ENCODE results near the gene ZNF799. TPM values are rescaled to one million over a fixed set of nuclear protein-coding genes. Genes with fewer than 3 reads are reported as not detected.
A peak's percentile ranks its signal among the peaks of the same experiment; 100 is the strongest.
"Not testable (repeated sequence)": the region's sequence is repeated elsewhere in the genome, so short reads cannot be mapped to it uniquely, and the experiment has no call there.

ZNF799 gene
- total RNA-seq, result 1 to 10 TPM; 3.3 to 3.6 TPM

- H3K27ac Mint-ChIP-seq, result peak within 1 kb of the TSS; percentile 56
- CTCF ChIA-PET, result interaction anchor here (0.6 kb wide), 1 partner anchor 230 kb away, joined by 4 read pairs; no protein-coding TSS in a partner anchor
- intact Hi-C loops (cut with micrococcal nuclease), result loop anchor here (1.0 to 5.0 kb wide), 4 partner anchors 40 to 94 kb away; partner anchors contain the start of genes ZNF443 and ZNF563
These were observed at the start of gene ZNF799 for GRCh38 chr19:12400633-12401502. Gene ZNF799, minus strand, starts transcription at chr19:12401271. Its CDS starts 201 bp downstream, at chr19:12401070.

GRCh38 chr19:12450844-12451243, 49.8 kb upstream of the ZNF799 start:
- Mint-ChIP-seq H3K27me3 (ENCODE audit: low read depth) (no peaks in the 10 kb centered on the region), H3K4me3 (no peak overlapping the region), H3K36me3 (ENCODE audit: low read depth) (peaks cover 12% of the 10 kb centered on the region), H3K4me1 (ENCODE audit: low read depth) (no peaks in the 10 kb centered on the region), H3K27ac (no peak overlapping the region), H3K9me3 (peaks cover 14% of the 10 kb centered on the region)
- CTCF ChIA-PET, result interaction anchor here (1.0 to 1.8 kb wide), 2 partner anchors 10 to 527 kb away, joined by 3 to 6 read pairs; partner anchors contain the start of gene ZNF443
- DNase-seq, result no peak
- intact Hi-C loops (cut with micrococcal nuclease), result no loop called here

More at GRCh38 chr19:12400633-12401502, at the start of gene ZNF799:
- H3K36me3 Mint-ChIP-seq (ENCODE audit: low read depth), result peaks cover 8% of the 10 kb centered on the region
- peaks cover 6% of the 10 kb centered on the region for H3K9me3 Mint-ChIP-seq
- peaks cover 8% of the 10 kb centered on the region for H3K4me1 Mint-ChIP-seq (ENCODE audit: low read depth)
- peak; percentile 93 for DNase-seq
- peak within 1 kb of the TSS; percentile 89 for H3K4me3 Mint-ChIP-seq
- no peaks in the 10 kb centered on the region for H3K27me3 Mint-ChIP-seq (ENCODE audit: low read depth)

GRCh38 chr19:12448808-12449207, 47.7 kb upstream of the ZNF799 start:
- peaks cover 20% of the 10 kb centered on the region for H3K9me3 Mint-ChIP-seq
- intact Hi-C loops (cut with micrococcal nuclease), result no loop called here
- H3K36me3 Mint-ChIP-seq (ENCODE audit: low read depth), result peaks cover 12% of the 10 kb centered on the region
- H3K27me3 Mint-ChIP-seq (ENCODE audit: low read depth), result no peaks in the 10 kb centered on the region
- no peak overlapping the region for H3K4me3 Mint-ChIP-seq
- H3K27ac Mint-ChIP-seq, result no peak overlapping the region
- DNase-seq, result no peak
- no peaks in the 10 kb centered on the region for H3K4me1 Mint-ChIP-seq (ENCODE audit: low read depth)
- CTCF ChIA-PET, result no interaction called here

- H3K9me3 Mint-ChIP-seq, result peaks cover 11% of the 10 kb centered on the region
- H3K27me3 Mint-ChIP-seq (ENCODE audit: low read depth), result no peaks in the 10 kb centered on the region
- intact Hi-C loops (cut with micrococcal nuclease), result loop anchor here (1.0 to 2.0 kb wide), 8 partner anchors 40 to 240 kb away; partner anchors contain the start of genes DHPS, ZNF44, ZNF442 and ZNF563
- CTCF ChIA-PET, result interaction anchor here (0.7 to 1.4 kb wide), 3 partner anchors 10 to 489 kb away, joined by 3 to 6 read pairs (median 3); no protein-coding TSS in a partner anchor
- H3K27ac Mint-ChIP-seq, result peak within 1 kb of the TSS; percentile 96
- H3K4me1 Mint-ChIP-seq (ENCODE audit: low read depth), result peaks cover 6% of the 10 kb centered on the region
- peaks cover 10% of the 10 kb centered on the region for H3K36me3 Mint-ChIP-seq (ENCODE audit: low read depth)
- H3K4me3 Mint-ChIP-seq, result peak within 1 kb of the TSS; percentile 100
- peak; percentile 100 for DNase-seq
These were observed 39.7 kb upstream of the ZNF799 start, which contains the start of gene ZNF443 for GRCh38 chr19:12440541-12441316. Gene ZNF443, minus strand, starts transcription at chr19:12441021. Its CDS starts 107 bp downstream, at chr19:12440914.

GRCh38 chr19:12439686-12440540, 38.8 kb upstream of the ZNF799 start:
- H3K27me3 Mint-ChIP-seq (ENCODE audit: low read depth); H3K4me1 Mint-ChIP-seq (ENCODE audit: low read depth); CTCF ChIA-PET: not testable (repeated sequence)
- Mint-ChIP-seq H3K9me3 (peaks cover 15% of the 10 kb centered on the region), H3K36me3 (ENCODE audit: low read depth) (peaks cover 17% of the 10 kb centered on the region), H3K27ac (peak overlapping the region; percentile 77), H3K4me3 (peak overlapping the region; percentile 100)
- intact Hi-C loops (cut with micrococcal nuclease), result loop anchor here (1.0 to 2.0 kb wide), 8 partner anchors 39 to 241 kb away; partner anchors contain the start of genes DHPS, ZNF44, ZNF442 and ZNF563
- DNase-seq, result peak; percentile 71

GRCh38 chr19:12430726-12431299, 29.7 kb upstream of the ZNF799 start:
- H3K4me3 Mint-ChIP-seq; CTCF ChIA-PET; H3K27ac Mint-ChIP-seq; H3K4me1 Mint-ChIP-seq (ENCODE audit: low read depth); DNase-seq; H3K27me3 Mint-ChIP-seq (ENCODE audit: low read depth); intact Hi-C loops (cut with micrococcal nuclease): not testable (repeated sequence)
- H3K9me3 Mint-ChIP-seq, result peaks cover 47% of the 10 kb centered on the region
- H3K36me3 Mint-ChIP-seq (ENCODE audit: low read depth), result peaks cover 66% of the 10 kb centered on the region

GRCh38 chr19:12425888-12426274, 24.8 kb upstream of the ZNF799 start:
- H3K4me1 Mint-ChIP-seq (ENCODE audit: low read depth), result no peaks in the 10 kb centered on the region
- DNase-seq, result no peak
- intact Hi-C loops (cut with micrococcal nuclease), result no loop called here
- CTCF ChIA-PET, result interaction anchor here (1.1 kb wide), 1 partner anchor 503 kb away, joined by 5 read pairs; no protein-coding TSS in a partner anchor
- peaks cover 38% of the 10 kb centered on the region for H3K9me3 Mint-ChIP-seq
- no peak overlapping the region for H3K27ac Mint-ChIP-seq
- H3K4me3 Mint-ChIP-seq, result no peak overlapping the region
- peaks cover 50% of the 10 kb centered on the region for H3K36me3 Mint-ChIP-seq (ENCODE audit: low read depth)
- H3K27me3 Mint-ChIP-seq (ENCODE audit: low read depth), result no peaks in the 10 kb centered on the region

GRCh38 chr19:12425236-12425887, 24.3 kb upstream of the ZNF799 start:
- intact Hi-C loops (cut with micrococcal nuclease), result no loop called here
- Mint-ChIP-seq H3K4me1 (ENCODE audit: low read depth) (no peaks in the 10 kb centered on the region), H3K27me3 (ENCODE audit: low read depth) (no peaks in the 10 kb centered on the region), H3K27ac (no peak overlapping the region), H3K4me3 (no peak overlapping the region), H3K9me3 (peaks cover 35% of the 10 kb centered on the region), H3K36me3 (ENCODE audit: low read depth) (peaks cover 45% of the 10 kb centered on the region)
- no peak for DNase-seq
- CTCF ChIA-PET, result interaction anchor here (1.1 kb wide), 1 partner anchor 503 kb away, joined by 5 read pairs; no protein-coding TSS in a partner anchor

- H3K4me3 Mint-ChIP-seq; H3K27ac Mint-ChIP-seq; CTCF ChIA-PET; DNase-seq; H3K4me1 Mint-ChIP-seq (ENCODE audit: low read depth); intact Hi-C loops (cut with micrococcal nuclease); H3K27me3 Mint-ChIP-seq (ENCODE audit: low read depth): not testable (repeated sequence)
- H3K9me3 Mint-ChIP-seq, result peaks cover 16% of the 10 kb centered on the region
- H3K36me3 Mint-ChIP-seq (ENCODE audit: low read depth), result peaks cover 28% of the 10 kb centered on the region
These were observed 16.2 kb upstream of the ZNF799 start for GRCh38 chr19:12417273-12417672.

- CTCF ChIA-PET, result interaction anchor here (0.6 kb wide), 1 partner anchor 111 kb away, joined by 3 read pairs; no protein-coding TSS in a partner anchor
- intact Hi-C loops (cut with micrococcal nuclease), result no loop called here
- no peaks in the 10 kb centered on the region for H3K4me1 Mint-ChIP-seq (ENCODE audit: low read depth)
- peaks cover 10% of the 10 kb centered on the region for H3K9me3 Mint-ChIP-seq
- no peak overlapping the region for H3K4me3 Mint-ChIP-seq
- H3K36me3 Mint-ChIP-seq (ENCODE audit: low read depth), result peaks cover 2% of the 10 kb centered on the region
- H3K27me3 Mint-ChIP-seq (ENCODE audit: low read depth), result no peaks in the 10 kb centered on the region
- H3K27ac Mint-ChIP-seq, result no peak overlapping the region
- no peak for DNase-seq
These were observed 10.8 kb upstream of the ZNF799 start for GRCh38 chr19:12411893-12412292.

Measured in activated naive CD4-positive, alpha-beta T cell treated with anti-CD3 and anti-CD28 coated beads for 36 hours (primary cell).